IMR-90 (cell line): Measurements from ENCODE around the gene C14orf180. TPM values are rescaled to one million over a fixed set of nuclear protein-coding genes. Genes with fewer than 3 reads are reported as not detected.

Experiments
- ATAC-seq: fragments of 200-7000 bp; cut with Tn5 transposase; 2 replicates; pipeline ENCODE4 v1.9.1; 2020; ENCODE audit warnings: low read depth, mild to moderate bottlenecking, moderate library complexity
- BruUV-seq: library from RNA; stranded (reverse); fragments of 400-500 nt; replicated peaks from 2 replicates; lab custom pipeline; 2021; lab: Mats Ljungman, UMichigan
- CTCF ChIA-PET: fragments of 300-600 bp; formaldehyde crosslinking; extraction: SDS; loops from one replicate; lab custom pipeline; 2021; ENCODE audit warnings: antibody characterized with exemption; lab: Yijun Ruan, JAX
- POLR2A ChIA-PET: fragments of 300-600 bp; sonication (Branson Sonifier 250); formaldehyde crosslinking; loops from one replicate; lab custom pipeline; 2022; ENCODE audit warnings: antibody characterized with exemption; ENCODE audit not compliant: unreplicated experiment; lab: Charles Lee
- DNase-seq: peaks from one replicate; pipeline ENCODE4 v3.0.0; 2013
- H2AFZ ChIP-seq: replicated peaks from 2 replicates; pipeline ENCODE3; 2013; ENCODE audit warnings: low read length, mild to moderate bottlenecking; ENCODE audit not compliant: poor library complexity
- H2AK5ac ChIP-seq: 2 replicates; pipeline ENCODE4 v1.6.1; 2013; ENCODE audit warnings: low read depth, low read length, inconsistent platforms
- H2AK9ac ChIP-seq: replicated peaks from 2 replicates; pipeline ENCODE3; 2013; ENCODE audit warnings: mild to moderate bottlenecking, low read depth, low read length, moderate library complexity; ENCODE audit not compliant: poor library complexity
- H2BK120ac ChIP-seq: 2 replicates; pipeline ENCODE4 v1.6.1; 2013; ENCODE audit warnings: low read depth, low read length, inconsistent platforms
- H2BK15ac ChIP-seq: 3 replicates; pipeline ENCODE4 v1.6.1; 2013; ENCODE audit warnings: low read depth, low read length, inconsistent platforms
- H2BK20ac ChIP-seq: 2 replicates; pipeline ENCODE4 v1.6.1; 2013; ENCODE audit warnings: low read depth, mild to moderate bottlenecking, inconsistent platforms, low read length, moderate library complexity
- H2BK5ac ChIP-seq: 2 replicates; pipeline ENCODE4 v1.6.1; 2013; ENCODE audit warnings: mild to moderate bottlenecking, low read depth, low read length, inconsistent platforms; ENCODE audit not compliant: poor library complexity, severe bottlenecking
- H3K14ac ChIP-seq: replicated peaks from 2 replicates; pipeline ENCODE4 v1.6.1; 2013; ENCODE audit warnings: low read depth, low read length, inconsistent platforms
- H3K18ac ChIP-seq: 2 replicates; pipeline ENCODE4 v1.6.1; 2013; ENCODE audit warnings: low read depth, low read length, control low read depth
- H3K23ac ChIP-seq: 2 replicates; pipeline ENCODE4 v1.6.1; 2013; ENCODE audit warnings: low read depth, low read length, inconsistent platforms
- H3K27ac ChIP-seq: 2 replicates; pipeline ENCODE4 v1.5.1; 2013; ENCODE audit warnings: mild to moderate bottlenecking, control low read depth, low read length; ENCODE audit not compliant: insufficient read depth
- H3K27me3 ChIP-seq: 2 replicates; pipeline ENCODE4 v1.6.1; 2013; ENCODE audit warnings: low read length; ENCODE audit not compliant: control insufficient read depth, insufficient read depth
- H3K36me3 ChIP-seq: 2 replicates; pipeline ENCODE4 v1.6.1; 2013; ENCODE audit warnings: low read length, mixed read lengths; ENCODE audit not compliant: control insufficient read depth, insufficient read depth
- H3K4ac ChIP-seq: 2 replicates; pipeline ENCODE4 v1.6.1; 2013; ENCODE audit warnings: low read depth, low read length, inconsistent platforms
- H3K4me1 ChIP-seq: 2 replicates; pipeline ENCODE4 v1.6.1; 2013; ENCODE audit warnings: low read length, mixed read lengths; ENCODE audit not compliant: control insufficient read depth, insufficient read depth
- H3K4me2 ChIP-seq: 2 replicates; pipeline ENCODE4 v1.6.1; 2013; ENCODE audit warnings: low read depth, mild to moderate bottlenecking, control low read depth, low read length, moderate library complexity
- H3K4me3 ChIP-seq: 2 replicates; pipeline ENCODE4 v1.5.1; 2013; ENCODE audit warnings: low read depth, mild to moderate bottlenecking, control low read depth, low read length, moderate library complexity; ENCODE audit not compliant: insufficient read depth
- H3K56ac ChIP-seq: 2 replicates; pipeline ENCODE4 v1.6.1; 2013; ENCODE audit warnings: low read length, inconsistent platforms; ENCODE audit not compliant: insufficient read depth; ENCODE audit errors: extremely low read depth
- H3K79me1 ChIP-seq, 2 experiments: 2 replicates each; pipeline ENCODE4 v1.6.1; 2013; ENCODE audit warnings: low read length in 2 of 2, inconsistent platforms in 1 of 2, low read depth in 1 of 2
- H3K9ac ChIP-seq: 2 replicates; pipeline ENCODE4 v1.6.1; 2013; ENCODE audit warnings: low read depth, low read length, control low read depth
- H3K9me1 ChIP-seq: 2 replicates; pipeline ENCODE4 v1.6.1; 2013; ENCODE audit warnings: low read length, inconsistent platforms; ENCODE audit not compliant: insufficient read depth
- H3K9me3 ChIP-seq: 2 replicates; pipeline ENCODE4 v1.6.1; 2013; ENCODE audit warnings: low read length; ENCODE audit not compliant: control insufficient read depth, insufficient read depth
- H4K20me1 ChIP-seq: 2 replicates; pipeline ENCODE4 v1.6.1; 2013; ENCODE audit warnings: low read length, inconsistent platforms; ENCODE audit not compliant: insufficient read depth
- H4K5ac ChIP-seq: 2 replicates; pipeline ENCODE4 v1.6.1; 2013; ENCODE audit warnings: mild to moderate bottlenecking, low read depth, low read length, control low read depth
- H4K8ac ChIP-seq, 2 experiments: 2 replicates each; pipeline ENCODE4 v1.6.1; 2013; ENCODE audit warnings: low read depth in 2 of 2, low read length in 2 of 2, control low read depth in 1 of 2, inconsistent platforms in 1 of 2
- H4K91ac ChIP-seq: 2 replicates; pipeline ENCODE4 v1.6.1; 2013; ENCODE audit warnings: low read depth, low read length, inconsistent platforms; ENCODE audit not compliant: insufficient read depth
- BHLHE40 ChIP-seq: fragments of 150-350 bp; IDR thresholded peaks from 2 replicates; pipeline ENCODE4 v1.6.1; 2016; ENCODE audit warnings: mild to moderate bottlenecking, low read depth, low read length
- CHD1 ChIP-seq: IDR thresholded peaks from 2 replicates; pipeline ENCODE4 v1.6.1; 2012; ENCODE audit warnings: low read depth, low read length, improper control_type of control experiment
- CTCF ChIP-seq: conservative IDR thresholded peaks from 2 replicates; pipeline ENCODE4 v1.5.1; 2012; ENCODE audit warnings: mild to moderate bottlenecking, low read depth, low read length, improper control_type of control experiment
- MAFK ChIP-seq: IDR thresholded peaks from 2 replicates; pipeline ENCODE4 v1.6.1; 2012; ENCODE audit warnings: low read depth, low read length, improper control_type of control experiment
- MAZ ChIP-seq: IDR thresholded peaks from 2 replicates; pipeline ENCODE4 v1.6.1; 2012; ENCODE audit warnings: low read depth, mild to moderate bottlenecking, low read length, improper control_type of control experiment, moderate library complexity, borderline replicate concordance
- MXI1 ChIP-seq: IDR thresholded peaks from 2 replicates; pipeline ENCODE4 v1.6.1; 2012; ENCODE audit warnings: low read depth, mild to moderate bottlenecking, low read length, moderate library complexity, borderline replicate concordance
- NFE2L2 ChIP-seq: fragments of 150-350 bp; IDR thresholded peaks from 2 replicates; pipeline ENCODE4 v1.6.1; 2016; ENCODE audit warnings: low read depth, mild to moderate bottlenecking, low read length
- POLR2A ChIP-seq: IDR thresholded peaks from 2 replicates; pipeline ENCODE4 v1.6.1; 2012; ENCODE audit warnings: mild to moderate bottlenecking, low read depth, low read length
- RAD21 ChIP-seq: IDR thresholded peaks from 2 replicates; pipeline ENCODE4 v1.6.1; 2012; ENCODE audit warnings: low read length, improper control_type of control experiment
- RFX5 ChIP-seq: IDR thresholded peaks from 2 replicates; pipeline ENCODE4 v1.8.0; 2012; ENCODE audit warnings: low read depth, mild to moderate bottlenecking, low read length, moderate library complexity
- SMC3 ChIP-seq: fragments of 150-350 bp; IDR thresholded peaks from 2 replicates; pipeline ENCODE4 v1.6.1; 2016; ENCODE audit warnings: low read depth, mild to moderate bottlenecking, antibody characterized with exemption, low read length, moderate library complexity
- USF2 ChIP-seq: fragments of 150-350 bp; IDR thresholded peaks from 2 replicates; pipeline ENCODE4 v1.6.1; 2017; ENCODE audit warnings: mild to moderate bottlenecking, antibody characterized with exemption, low read length, low read depth
- WGBS, 2 experiments: methylation state at CpG; one replicate each; pipeline versions ENCODE4 v1.1.5 to v1.1.7; 2013; ENCODE audit warnings: missing lambda C conversion rate in 2 of 2; ENCODE audit not compliant: insufficient read length in 1 of 2; ENCODE audit errors: extremely low coverage in 2 of 2; 5-methylcytosine and 5-hydroxymethylcytosine counted together
- dilution Hi-C: fragments of 300-500 bp; cut with HindIII; formaldehyde crosslinking; loops from one replicate; pipeline ENCODE4 v1.14.3; 2018; ENCODE audit warnings: low sequenced_read_pairs; ENCODE audit not compliant: unreplicated experiment
- in situ Hi-C: fragments of 300-500 bp; cut with MboI; formaldehyde crosslinking; loops from 3 replicates; pipeline ENCODE4 v1.14.3; 2019; ENCODE audit warnings: low sequenced_read_pairs, inconsistent platforms, mixed read lengths
- intact Hi-C: fragments of 100-400 bp; cut with micrococcal nuclease; formaldehyde crosslinking; loops from 2 replicates; pipeline ENCODE4 v1.10.0; 2022
- polyA plus RNA-seq, 3 experiments: library from polyadenylated mRNA; depleted of rRNA; stranded (reverse); fragments of >200 nt; gene quantifications; 2 replicates each; pipeline ENCODE4 v1.2.3, GENCODE V29; 2012; ENCODE audit warnings: low replicate concordance in 1 of 3
- total RNA-seq: library from RNA; depleted of rRNA; stranded (reverse); fragments of >200 nt; gene quantifications from 2 replicates; pipeline ENCODE4 v1.2.3, GENCODE V29; 2012

Gene C14orf180
- total and polyA plus RNA-seq, 2 of the 4 experiments (the other 2 are of a cell fraction), result not detected

GRCh38 chr14:104550861-104551728 lies 28.5 kb upstream of the C14orf180 start (continued):
- no peak for TF ChIP-seq USF2

GRCh38 chr14:104551851-104552737 lies 27.5 kb upstream of the C14orf180 start:
- no peak overlapping the region for H3K4me2 ChIP-seq
- H3K36me3 ChIP-seq, result no peaks in the 10 kb centered on the region
- no peaks in the 10 kb centered on the region for H4K20me1 ChIP-seq
- no peak overlapping the region for H3K9ac ChIP-seq
- no peak overlapping the region for H2AK5ac ChIP-seq
- H3K4ac ChIP-seq, result no peak overlapping the region
- H4K8ac ChIP-seq, result no peak overlapping the region
- no peak overlapping the region for H2BK120ac ChIP-seq
- intact Hi-C loops, result no loop called here
- no peak overlapping the region for H2BK20ac ChIP-seq
- H3K27me3 ChIP-seq, result peaks cover 6% of the 10 kb centered on the region; the same call in 1 of the 2 replicates
- H3K27ac ChIP-seq, result no peak overlapping the region
- H2BK5ac ChIP-seq, result no peak overlapping the region
- no peaks in the 10 kb centered on the region for H3K4me1 ChIP-seq
- H4K5ac ChIP-seq, result no peak overlapping the region
- no peak overlapping the region for H3K56ac ChIP-seq
- no peaks in the 10 kb centered on the region for H3K9me1 ChIP-seq
- 73% methylated on average over 14 of the region's 33 CpGs; no CpG with 5 or more reads in 1 of the 2 experiments for WGBS, 2 experiments
- no peak overlapping the region for H4K91ac ChIP-seq
- ChIA-PET CTCF (no interaction called here), POLR2A (no interaction called here)
- BruUV-seq, result no TSS peak
- H3K4me3 ChIP-seq, result no peak overlapping the region
- no peaks in the 10 kb centered on the region for H3K79me1 ChIP-seq
- no peak overlapping the region for H2BK15ac ChIP-seq
- ATAC-seq (no peak), DNase-seq (no peak)
- no peak overlapping the region for H3K18ac ChIP-seq
- in situ Hi-C loops, result loop anchor here (25.0 kb wide), 1 partner anchor 465 kb away; the partner anchor contains the start of gene ASPG
- H3K23ac ChIP-seq, result no peak overlapping the region
- H2AFZ ChIP-seq, result no peak overlapping the region
- H3K14ac ChIP-seq, result no peak overlapping the region
- dilution Hi-C loops, result no loop called here
- H2AK9ac ChIP-seq, result no peak overlapping the region
- H3K9me3 ChIP-seq, result no peaks in the 10 kb centered on the region
- no peak for TF ChIP-seq CTCF
- TF ChIP-seq POLR2A, result no peak
- no peak for TF ChIP-seq NFE2L2
- TF ChIP-seq RFX5, result no peak
- no peak for TF ChIP-seq MAFK
- no peak for TF ChIP-seq MAZ
- TF ChIP-seq CHD1, result no peak
- no peak for TF ChIP-seq MXI1
- no peak for TF ChIP-seq SMC3
- TF ChIP-seq RAD21, result no peak
- no peak for TF ChIP-seq BHLHE40
